ENCODE results near the gene SYNPO2.

- TF ChIP-seq CTCF (IDR thresholded peaks at IDR 0.05 in 2 of 3, conservative IDR thresholded peaks at IDR 0.05 in 1 of 3; ENCODE audit: control insufficient read depth in 2 of 3, extremely low read depth in 1 of 3, insufficient read depth in 1 of 3, low read depth in 3 of 3, low read length in 3 of 3), result no peak
- TF ChIP-seq GATAD2B (conservative IDR thresholded peaks at IDR 0.05; ENCODE audit: low read depth), result no peak
- TF ChIP-seq POLR2A (IDR thresholded peaks at IDR 0.05; ENCODE audit: low read depth, low read length), result no peak
- no peak for TF ChIP-seq EP300 (IDR thresholded peaks at IDR 0.05; ENCODE audit: borderline replicate concordance in 1 of 2, control insufficient read depth in 1 of 2, low read depth in 2 of 2, low read length in 2 of 2)
- no peak for TF ChIP-seq BHLHE40 (IDR thresholded peaks at IDR 0.05; ENCODE audit: borderline replicate concordance in 1 of 2, low read depth in 2 of 2, low read length in 1 of 2)
- TF ChIP-seq SRF (IDR thresholded peaks at IDR 0.05; ENCODE audit: low read depth in 2 of 2, low read length in 2 of 2), result no peak
Measured at GRCh38 chr4:119029847-119030535, 141.3 kb downstream of the SYNPO2 start.

Data from GM12878 (cell line).